ENCODE data around the gene IFITM10. TPM values are rescaled to one million over a fixed set of nuclear protein-coding genes. Genes with fewer than 3 reads are reported as not detected.

IFITM10 gene
- total RNA-seq, 2 experiments from 2014 or later: 0.96 to 1.3 TPM

DNA sequence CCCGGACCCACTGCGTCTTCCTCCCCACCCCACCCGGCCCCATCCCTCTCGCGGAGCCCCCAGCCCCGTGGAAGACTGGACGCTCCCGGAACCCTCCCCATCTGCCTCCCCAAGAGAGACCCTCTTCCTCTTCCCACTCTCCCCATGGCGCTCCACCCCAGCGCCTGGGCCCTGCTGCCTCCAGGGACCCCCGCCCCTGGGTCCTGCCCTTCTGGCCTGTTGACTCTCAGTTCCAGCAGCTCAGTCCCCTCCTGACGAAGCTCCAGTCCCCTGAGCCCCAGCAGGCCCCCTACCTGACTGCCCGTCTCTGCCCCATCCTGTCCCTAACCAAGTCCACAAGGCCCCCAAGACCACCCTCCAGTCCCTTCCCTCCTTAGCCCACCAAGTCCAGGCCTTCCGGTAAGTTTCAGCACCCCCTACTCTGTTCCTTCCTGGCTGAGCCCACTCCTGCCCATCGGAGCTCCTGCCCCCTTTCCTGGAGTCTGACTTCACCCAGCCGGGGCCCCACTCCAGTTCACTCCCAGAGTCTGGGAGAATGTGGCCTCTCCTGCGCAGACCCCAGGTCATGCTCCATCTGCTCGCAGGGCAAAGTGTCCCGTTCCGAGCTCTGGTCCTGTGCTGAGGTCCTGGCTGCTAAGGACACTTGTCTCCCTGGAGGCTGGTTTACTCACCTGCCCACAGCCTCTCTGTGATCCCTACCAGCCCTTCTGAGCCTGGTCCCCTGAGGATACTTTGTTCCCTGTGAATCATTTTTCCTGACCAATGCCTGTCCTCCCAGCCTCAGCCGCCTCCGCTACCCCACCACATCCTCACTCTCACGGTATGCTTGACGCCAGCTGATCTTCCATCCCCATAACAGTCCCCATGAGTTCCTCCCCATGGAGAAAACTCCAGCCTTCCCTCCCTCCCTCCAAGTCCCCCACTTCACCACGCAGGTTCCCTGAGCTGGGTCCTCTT is 722 bp downstream of the IFITM10 start:
- H3K27me3 Mint-ChIP-seq: peaks cover 23% of the 10 kb centered on the region
- ATAC-seq: no peak
- CTCF ChIA-PET: interaction anchor here (1.0 to 1.5 kb wide), 3 partner anchors 56 to 132 kb away, joined by 3 to 4 read pairs (median 3); no protein-coding TSS in a partner anchor
- no peak overlapping the region for H3K4me3 Mint-ChIP-seq
- peaks cover 7% of the 10 kb centered on the region for H3K36me3 Mint-ChIP-seq
- no peak overlapping the region for H3K27ac Mint-ChIP-seq
- DNase-seq: no peak
- H3K4me1 Mint-ChIP-seq: peaks cover 13% of the 10 kb centered on the region
- H3K9me3 Mint-ChIP-seq (ENCODE audit: low read depth): peaks cover 8% of the 10 kb centered on the region

DNA sequence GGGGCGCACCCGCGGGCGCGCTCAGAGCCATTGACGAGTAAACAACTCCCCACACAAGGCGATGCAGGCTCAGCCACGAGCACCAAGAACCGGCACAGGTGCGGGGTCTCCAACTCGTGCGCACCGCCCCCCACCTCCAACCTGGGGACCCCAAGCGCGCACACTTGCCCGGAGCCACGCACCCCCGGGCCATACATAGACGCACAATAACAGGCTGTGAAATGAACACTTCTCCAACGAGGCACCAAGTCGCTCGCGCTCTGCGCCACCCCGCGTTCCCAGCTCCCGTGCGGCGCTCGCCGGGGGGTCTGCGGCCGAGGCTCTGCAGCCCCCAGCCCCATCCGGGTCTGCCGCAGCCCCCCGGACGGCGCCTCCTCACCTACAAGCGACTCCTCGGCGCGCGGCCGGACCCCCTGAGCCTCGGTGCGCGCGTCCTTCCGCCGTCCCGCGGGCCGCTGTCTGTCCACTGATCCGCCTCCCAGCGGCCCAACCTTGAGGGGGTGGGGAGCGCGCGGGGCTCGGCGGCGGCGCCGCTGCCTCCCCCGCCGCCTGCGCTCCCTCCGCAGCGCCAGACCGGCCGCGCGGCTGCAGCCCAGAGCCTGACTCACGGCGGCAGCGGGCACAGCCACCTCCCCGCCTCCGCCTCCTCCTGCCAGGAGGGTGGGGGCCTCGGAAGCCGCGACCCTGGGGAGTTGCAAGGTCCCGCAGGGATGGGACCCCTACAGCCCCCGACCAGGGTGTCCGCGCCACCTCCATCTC is 1.6 kb downstream of the IFITM10 start:
- H3K27me3 Mint-ChIP-seq: peaks cover 23% of the 10 kb centered on the region
- peaks cover 13% of the 10 kb centered on the region for H3K4me1 Mint-ChIP-seq
- peaks cover 7% of the 10 kb centered on the region for H3K36me3 Mint-ChIP-seq
- ATAC-seq (peak; percentile 17), DNase-seq (no peak)
- H3K9me3 Mint-ChIP-seq (ENCODE audit: low read depth): peaks cover 8% of the 10 kb centered on the region
- no peak overlapping the region for H3K27ac Mint-ChIP-seq
- CTCF ChIA-PET: interaction anchor here (1.5 kb wide), 1 partner anchor 55 kb away, joined by 4 read pairs; no protein-coding TSS in a partner anchor
- no peak overlapping the region for H3K4me3 Mint-ChIP-seq

DNA sequence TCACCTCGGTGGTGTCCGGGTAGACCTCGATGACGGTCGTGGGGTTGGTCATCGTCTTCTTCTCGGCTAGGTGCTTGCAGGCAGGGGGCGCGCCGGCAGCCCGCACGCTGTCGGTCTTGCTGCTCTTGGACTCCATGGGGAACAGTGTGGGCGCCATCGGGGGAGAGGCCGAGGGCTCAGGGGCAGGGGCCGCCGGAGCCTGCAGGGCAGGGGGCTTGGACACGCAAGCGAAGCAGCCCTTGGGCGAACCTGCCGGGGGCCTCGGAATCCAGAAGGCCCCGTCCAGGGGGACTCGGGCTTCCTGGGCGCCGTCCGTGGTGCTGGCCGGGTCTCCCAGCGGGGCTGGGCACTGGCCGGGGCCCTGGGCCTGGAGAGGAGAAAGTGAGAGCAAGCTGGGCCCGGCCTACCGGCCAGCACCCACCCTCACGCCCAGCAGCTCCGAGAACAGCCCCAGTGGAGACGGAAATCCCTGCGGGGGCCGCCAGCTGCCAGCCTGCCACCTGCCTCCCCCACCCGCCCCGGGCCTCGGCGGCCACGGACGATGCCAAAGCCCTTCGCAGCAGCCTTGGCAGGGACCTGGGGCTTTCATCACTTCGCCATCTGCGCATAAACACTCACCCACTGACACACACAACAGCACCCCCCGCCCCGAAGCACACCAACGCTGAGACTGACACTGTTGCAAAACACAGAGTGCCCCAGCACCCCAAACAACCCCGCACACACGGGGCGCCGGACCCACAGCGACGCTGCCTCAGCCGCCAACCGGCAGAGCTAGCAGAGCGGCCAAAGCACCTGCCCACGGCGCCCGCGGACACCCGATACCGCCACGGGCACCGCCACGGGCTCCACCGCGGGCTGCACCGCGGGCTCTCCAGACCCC is 2.4 kb downstream of the IFITM10 start:
- Mint-ChIP-seq H3K4me1 (peaks cover 11% of the 10 kb centered on the region), H3K4me3 (no peak overlapping the region), H3K27ac (no peak overlapping the region), H3K36me3 (peaks cover 2% of the 10 kb centered on the region), H3K27me3 (peaks cover 23% of the 10 kb centered on the region), H3K9me3 (ENCODE audit: low read depth) (peaks cover 8% of the 10 kb centered on the region)
- DNase-seq (no peak), ATAC-seq (no peak)
- CTCF ChIA-PET: interaction anchor here (1.5 kb wide), 1 partner anchor 54 kb away, joined by 4 read pairs; no protein-coding TSS in a partner anchor

DNA sequence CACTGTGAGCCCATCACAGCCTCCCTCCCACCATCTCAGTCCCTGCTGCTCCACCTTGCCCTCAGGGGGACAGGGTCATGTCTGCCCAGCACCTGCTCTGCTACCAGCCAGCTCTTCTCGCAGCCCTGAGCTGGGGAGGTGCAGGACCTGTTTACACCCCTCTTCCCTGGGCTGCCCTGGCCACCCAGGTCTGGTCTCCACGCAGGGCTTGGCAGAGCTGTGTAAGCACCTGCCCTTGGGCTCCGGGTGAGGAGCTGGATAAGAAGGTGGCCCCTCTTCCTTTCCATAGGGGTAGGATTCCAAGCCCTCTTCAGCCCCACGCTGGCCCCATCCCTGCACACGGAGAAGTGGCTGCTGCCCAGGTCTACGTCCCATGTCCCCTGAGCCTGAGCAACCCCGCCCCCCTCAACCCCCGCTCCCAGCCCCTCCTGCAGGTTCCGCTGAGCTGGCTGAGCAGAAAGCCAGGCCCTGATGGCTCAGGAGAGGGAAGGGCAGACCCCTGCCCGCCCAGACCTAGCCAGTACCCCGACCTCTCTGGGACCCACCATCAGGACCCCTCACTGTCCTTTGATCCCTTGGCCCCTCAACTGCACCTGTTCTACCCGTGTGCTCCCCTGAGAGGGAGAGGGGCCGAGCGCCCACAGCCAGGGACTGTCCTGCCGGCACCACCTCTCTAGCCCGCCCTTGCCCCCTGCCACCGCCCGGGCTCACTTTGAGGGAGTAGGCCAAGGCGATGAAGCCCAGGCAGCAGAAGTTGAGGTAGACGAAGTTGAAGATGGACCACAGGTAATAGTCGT is 3.2 kb downstream of the IFITM10 start:
- DNase-seq (no peak), ATAC-seq (no peak)
- H3K4me1 Mint-ChIP-seq: peaks cover 11% of the 10 kb centered on the region
- peaks cover 2% of the 10 kb centered on the region for H3K36me3 Mint-ChIP-seq
- H3K27ac Mint-ChIP-seq: no peak overlapping the region
- H3K27me3 Mint-ChIP-seq: peaks cover 23% of the 10 kb centered on the region
- H3K9me3 Mint-ChIP-seq (ENCODE audit: low read depth): peaks cover 8% of the 10 kb centered on the region
- H3K4me3 Mint-ChIP-seq: no peak overlapping the region
- CTCF ChIA-PET: no interaction called here

DNA sequence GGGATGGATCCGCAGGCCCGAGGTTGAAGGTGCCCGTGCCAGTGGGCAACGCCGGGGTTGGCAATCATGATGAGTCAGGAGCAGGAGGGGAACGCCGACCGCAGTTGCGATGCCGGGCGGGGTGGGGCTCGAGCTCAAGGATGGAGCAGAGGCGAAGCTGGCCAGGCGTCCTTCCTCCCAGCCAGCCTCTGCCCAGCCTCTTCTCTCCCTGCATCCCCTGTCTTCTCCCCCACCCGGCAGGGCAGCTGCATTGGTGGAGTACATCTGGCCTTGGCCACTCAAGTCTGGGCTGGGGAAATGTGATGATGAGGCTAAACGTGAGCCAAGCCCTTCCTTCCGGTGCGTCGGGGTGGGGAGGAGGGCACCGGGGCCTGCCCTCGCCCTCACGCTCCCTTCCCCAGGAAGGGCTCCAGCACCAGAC is 3.9 kb downstream of the IFITM10 start:
- Mint-ChIP-seq H3K9me3 (ENCODE audit: low read depth) (peaks cover 8% of the 10 kb centered on the region), H3K36me3 (peaks cover 2% of the 10 kb centered on the region), H3K4me1 (peaks cover 8% of the 10 kb centered on the region), H3K27me3 (peaks cover 23% of the 10 kb centered on the region), H3K27ac (no peak overlapping the region), H3K4me3 (no peak overlapping the region)
- CTCF ChIA-PET: no interaction called here
- ATAC-seq (no peak), DNase-seq (no peak)

DNA sequence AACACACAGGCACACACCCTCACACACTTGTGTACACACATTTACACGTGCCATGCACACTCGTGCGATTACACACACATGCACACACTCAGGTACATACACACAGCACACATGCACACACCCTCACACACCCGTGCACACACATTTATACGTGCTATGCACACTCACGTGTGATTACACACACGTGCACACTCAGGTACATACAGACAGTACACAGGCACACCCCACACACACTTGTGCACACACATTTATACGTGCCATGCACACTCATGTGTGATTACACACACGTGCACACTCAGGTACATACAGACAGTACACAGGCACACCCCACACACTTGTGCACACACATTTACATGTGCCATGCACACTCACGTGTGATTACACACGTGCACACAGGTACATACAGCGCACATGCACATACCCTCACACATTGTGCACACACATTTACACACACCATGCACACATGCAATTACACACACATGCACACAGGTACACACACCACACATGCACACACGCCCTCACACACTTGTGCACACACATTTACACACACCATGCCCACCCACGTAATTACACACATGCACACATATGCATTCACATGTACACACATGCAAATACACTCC is 4.6 kb downstream of the IFITM10 start:
- peaks cover 8% of the 10 kb centered on the region for H3K4me1 Mint-ChIP-seq
- peaks cover 2% of the 10 kb centered on the region for H3K36me3 Mint-ChIP-seq
- peaks cover 23% of the 10 kb centered on the region for H3K27me3 Mint-ChIP-seq
- CTCF ChIA-PET: no interaction called here
- DNase-seq: no peak
- no peak for ATAC-seq
- no peak overlapping the region for H3K4me3 Mint-ChIP-seq
- peaks cover 8% of the 10 kb centered on the region for H3K9me3 Mint-ChIP-seq (ENCODE audit: low read depth)
- no peak overlapping the region for H3K27ac Mint-ChIP-seq

DNA sequence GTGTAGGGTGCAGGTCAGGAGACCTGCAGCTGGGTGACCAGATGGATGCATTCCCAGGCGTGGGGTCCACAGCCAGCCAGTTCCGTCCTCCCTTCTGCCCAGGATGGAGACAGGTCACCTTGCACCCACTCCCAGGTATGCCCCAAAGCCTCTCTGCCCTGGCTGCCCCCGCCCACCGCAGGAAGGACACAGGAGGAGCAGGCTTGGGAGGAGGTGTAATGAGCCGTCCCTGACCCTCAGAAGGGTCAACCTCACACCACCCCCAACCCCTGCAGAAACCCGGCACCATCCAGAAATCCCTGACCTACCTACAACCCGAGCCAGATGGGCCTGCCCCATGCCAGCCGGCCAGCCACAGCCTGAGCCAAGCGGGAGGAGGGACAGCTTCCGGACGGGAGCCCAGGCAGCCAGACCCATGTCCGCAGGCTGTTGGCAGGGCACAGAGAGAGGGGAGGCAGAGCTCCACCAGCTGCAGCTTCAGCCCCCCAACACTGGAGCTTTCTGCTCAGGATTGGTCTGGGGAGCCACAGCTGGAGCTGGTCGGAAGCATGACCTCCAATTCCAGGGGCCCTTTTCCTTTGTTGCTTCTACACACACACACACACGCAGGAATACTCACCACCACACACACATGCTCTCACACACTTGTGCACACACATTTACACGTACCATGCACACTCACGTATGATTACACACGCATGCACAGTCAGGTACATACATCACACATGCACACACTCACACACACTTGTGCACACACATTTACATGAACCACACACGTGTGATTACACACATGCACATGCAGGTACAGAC is 5.3 kb downstream of the IFITM10 start:
- ATAC-seq (no peak), DNase-seq (no peak)
- CTCF ChIA-PET: interaction anchor here (1.5 kb wide), 1 partner anchor 13 kb away, joined by 4 read pairs; no protein-coding TSS in a partner anchor
- Mint-ChIP-seq H3K27ac (no peak overlapping the region), H3K36me3 (peaks cover 2% of the 10 kb centered on the region), H3K27me3 (peaks cover 22% of the 10 kb centered on the region), H3K4me1 (peaks cover 6% of the 10 kb centered on the region), H3K4me3 (no peak overlapping the region), H3K9me3 (ENCODE audit: low read depth) (peaks cover 8% of the 10 kb centered on the region)

DNA sequence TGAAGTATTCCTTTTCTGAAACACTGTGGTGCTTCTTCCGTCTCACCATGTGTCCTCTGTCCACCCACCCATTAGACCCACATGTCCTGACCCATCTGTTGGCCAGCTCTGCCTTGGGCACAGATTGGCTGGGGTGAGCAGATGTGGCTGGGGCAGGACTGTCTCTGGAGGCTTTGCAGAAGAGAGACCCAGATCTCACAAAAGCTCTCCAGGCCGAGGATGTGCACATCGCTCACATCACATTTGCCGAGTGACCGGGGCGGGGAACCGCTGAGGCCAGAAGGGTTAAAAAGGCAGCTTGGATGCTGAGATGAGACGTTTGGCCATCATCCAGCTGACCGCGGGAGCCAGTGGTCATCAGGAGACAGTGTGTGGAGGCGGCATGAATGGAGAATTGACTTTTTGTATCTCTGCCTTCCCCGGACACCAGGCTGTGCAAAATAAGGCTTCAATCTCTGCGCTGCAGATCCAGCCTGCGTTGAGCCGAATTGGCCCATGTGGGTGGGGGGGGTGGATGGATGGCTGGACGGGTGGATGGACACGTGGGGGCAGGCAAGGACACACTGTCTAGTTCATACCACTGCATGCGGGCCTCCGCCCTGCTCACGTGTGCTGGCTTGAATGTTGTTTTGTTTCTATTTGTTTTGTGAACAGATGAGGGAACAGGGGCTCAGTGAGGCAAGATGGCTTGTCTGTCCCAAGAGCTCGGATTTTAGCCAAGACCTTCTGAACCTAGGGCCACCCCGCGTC is 6.1 kb downstream of the IFITM10 start:
- ATAC-seq: no peak
- H3K36me3 Mint-ChIP-seq: peaks cover 2% of the 10 kb centered on the region
- H3K9me3 Mint-ChIP-seq (ENCODE audit: low read depth): peaks cover 8% of the 10 kb centered on the region
- H3K4me1 Mint-ChIP-seq: no peaks in the 10 kb centered on the region
- no peak overlapping the region for H3K27ac Mint-ChIP-seq
- CTCF ChIA-PET: interaction anchor here (1.5 to 1.6 kb wide), 2 partner anchors 13 to 50 kb away, joined by 4 read pairs; no protein-coding TSS in a partner anchor
- H3K27me3 Mint-ChIP-seq: peaks cover 19% of the 10 kb centered on the region
- no peak for DNase-seq
- H3K4me3 Mint-ChIP-seq: no peak overlapping the region

DNA sequence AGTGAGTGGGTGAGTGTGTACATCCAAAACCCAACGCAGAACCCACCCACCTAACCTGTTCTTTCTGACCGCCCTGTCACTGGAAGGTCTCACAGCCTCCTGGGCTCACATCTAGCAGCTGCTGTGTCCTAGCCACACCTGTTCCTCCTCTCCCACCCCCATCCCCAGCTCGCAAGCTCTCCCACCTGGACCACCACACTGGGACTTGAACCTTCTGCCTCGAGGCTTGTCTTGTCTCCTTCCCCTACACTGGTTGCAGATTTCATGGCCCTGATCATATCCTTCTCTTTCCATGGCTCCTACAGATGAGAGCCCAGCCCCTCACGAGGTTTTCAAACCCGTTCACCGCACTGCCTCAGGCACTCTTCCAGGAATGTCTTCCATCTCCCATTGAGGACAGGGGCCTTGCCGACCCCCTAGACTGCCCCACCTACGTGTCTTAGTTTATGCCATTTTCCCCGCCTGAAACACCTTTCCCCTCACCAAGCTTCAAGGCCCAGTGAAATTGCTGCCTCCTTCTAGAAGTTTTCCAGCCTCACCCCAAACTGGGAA is 6.7 kb downstream of the IFITM10 start:
- ATAC-seq: no peak
- Mint-ChIP-seq H3K9me3 (ENCODE audit: low read depth) (peaks cover 8% of the 10 kb centered on the region), H3K36me3 (peaks cover 2% of the 10 kb centered on the region), H3K4me1 (no peaks in the 10 kb centered on the region), H3K4me3 (no peak overlapping the region), H3K27me3 (peaks cover 21% of the 10 kb centered on the region), H3K27ac (no peak overlapping the region)
- no peak for DNase-seq
- CTCF ChIA-PET: interaction anchor here (1.5 to 1.6 kb wide), 2 partner anchors 14 to 50 kb away, joined by 4 read pairs; no protein-coding TSS in a partner anchor

DNA sequence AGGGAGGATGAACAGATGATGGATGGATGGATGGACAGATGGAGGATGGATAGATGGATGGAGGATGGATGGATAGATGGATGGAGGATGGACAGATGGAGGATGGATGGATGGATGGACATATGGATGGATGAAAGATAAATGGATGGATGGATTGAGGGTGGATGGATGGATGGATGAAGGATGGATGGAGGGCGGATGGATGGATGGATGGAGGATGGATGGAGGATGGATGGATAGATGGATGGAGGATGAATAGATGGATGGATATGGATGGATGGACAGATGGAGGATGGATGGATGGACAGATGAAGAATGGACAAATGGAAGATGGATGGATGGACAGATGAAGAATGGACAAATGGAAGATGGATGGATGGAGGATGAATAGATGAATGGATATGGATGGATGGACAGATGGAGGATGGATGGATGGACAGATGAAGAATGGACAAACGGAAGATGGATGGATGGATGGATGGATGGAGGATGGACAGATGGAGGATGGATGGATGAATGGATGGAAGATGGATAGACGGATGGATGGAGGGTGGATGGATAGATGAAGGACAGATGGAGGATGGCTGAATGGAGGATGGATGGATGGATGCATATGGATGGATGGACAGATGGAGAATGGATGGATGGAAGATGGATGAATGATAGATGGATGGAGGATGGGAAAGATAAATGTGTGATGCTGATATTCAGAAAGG is 7.4 kb downstream of the IFITM10 start:
- peaks cover 18% of the 10 kb centered on the region for H3K27me3 Mint-ChIP-seq
- no peak for DNase-seq
- H3K4me3 Mint-ChIP-seq: no peak overlapping the region
- H3K4me1 Mint-ChIP-seq: no peaks in the 10 kb centered on the region
- CTCF ChIA-PET: interaction anchor here (1.5 to 1.6 kb wide), 2 partner anchors 15 to 49 kb away, joined by 4 read pairs; no protein-coding TSS in a partner anchor
- no peak overlapping the region for H3K27ac Mint-ChIP-seq
- ATAC-seq: no peak
- H3K36me3 Mint-ChIP-seq: peaks cover 2% of the 10 kb centered on the region
- peaks cover 8% of the 10 kb centered on the region for H3K9me3 Mint-ChIP-seq (ENCODE audit: low read depth)

All from activated CD8-positive, alpha-beta memory T cell treated with anti-CD3 and anti-CD28 coated beads, Interleukin-2, amount 10 ng/mL, durations not matched to agents 7 days and 5 days (primary cell).